ENCODE measurements around the gene MAFF. TPM values are rescaled to one million over a fixed set of nuclear protein-coding genes. Genes with fewer than 3 reads are reported as not detected.

The MAFF gene
- total and polyA plus RNA-seq, 2 donors from 2014 or later = 2.2 to 23.4 TPM

DNA sequence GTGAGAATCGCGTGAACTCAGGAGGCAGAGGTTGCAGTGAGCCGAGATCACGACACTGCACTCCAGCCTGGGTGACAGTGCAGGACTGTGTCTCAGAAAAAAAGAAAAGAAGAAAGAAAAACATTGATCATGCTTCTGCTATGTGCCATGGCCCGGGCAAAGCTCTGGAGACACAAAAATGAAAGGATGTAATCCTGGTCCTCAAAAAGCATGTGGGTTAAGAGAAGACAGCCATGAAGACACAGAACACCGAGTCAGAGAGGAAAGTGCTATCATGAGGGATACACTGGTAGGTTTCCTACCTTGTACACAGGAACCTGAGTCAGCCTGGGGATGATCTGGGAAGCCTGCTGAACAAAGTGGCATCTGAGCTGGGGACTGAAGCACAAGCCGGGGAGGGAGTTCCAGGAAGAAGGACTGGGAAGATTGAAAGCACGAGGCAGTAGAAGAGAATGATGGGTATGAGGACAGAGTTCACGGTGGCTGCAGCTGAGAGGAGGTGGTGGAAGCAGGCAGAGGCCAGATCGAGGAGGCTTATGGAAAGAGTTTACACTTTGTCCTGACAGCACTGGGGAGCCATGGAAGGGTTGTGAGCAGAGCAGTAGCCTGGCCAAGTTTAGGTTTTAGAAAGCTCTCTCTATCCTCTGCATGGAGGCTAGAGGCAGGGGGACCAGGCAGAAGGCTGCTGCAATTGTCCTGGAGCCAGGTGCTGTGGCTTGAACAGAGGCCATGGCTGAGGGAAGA, 9.9 kb upstream of the MAFF start:
- Histone ChIP-seq H3K36me3 (ENCODE audit: control insufficient read depth in 2 of 3, insufficient read depth in 3 of 3, low read length in 3 of 3) (no peaks in the 10 kb centered on the region), H3K4me3 (ENCODE audit: low read length in 3 of 3) (no peak overlapping the region), H3K27me3 (ENCODE audit: control insufficient read depth, insufficient read depth, low read length) (no peaks in the 10 kb centered on the region), H3K9ac (ENCODE audit: low read length in 3 of 3) (no peak overlapping the region), H3K9me3 (ENCODE audit: control insufficient read depth in 2 of 3, insufficient read depth in 1 of 3, low read length in 3 of 3) (no peaks in the 10 kb centered on the region), H3K4me1 (ENCODE audit: control insufficient read depth in 2 of 3, insufficient read depth in 2 of 3, low read depth in 1 of 3, low read length in 3 of 3) (peaks cover 0 to 4% (median 2%) of the 10 kb centered on the region in 3 donors), H3K27ac (ENCODE audit: low read depth in 2 of 2, low read length in 2 of 2) (no peak overlapping the region)
- TF ChIP-seq, protein P1, sequence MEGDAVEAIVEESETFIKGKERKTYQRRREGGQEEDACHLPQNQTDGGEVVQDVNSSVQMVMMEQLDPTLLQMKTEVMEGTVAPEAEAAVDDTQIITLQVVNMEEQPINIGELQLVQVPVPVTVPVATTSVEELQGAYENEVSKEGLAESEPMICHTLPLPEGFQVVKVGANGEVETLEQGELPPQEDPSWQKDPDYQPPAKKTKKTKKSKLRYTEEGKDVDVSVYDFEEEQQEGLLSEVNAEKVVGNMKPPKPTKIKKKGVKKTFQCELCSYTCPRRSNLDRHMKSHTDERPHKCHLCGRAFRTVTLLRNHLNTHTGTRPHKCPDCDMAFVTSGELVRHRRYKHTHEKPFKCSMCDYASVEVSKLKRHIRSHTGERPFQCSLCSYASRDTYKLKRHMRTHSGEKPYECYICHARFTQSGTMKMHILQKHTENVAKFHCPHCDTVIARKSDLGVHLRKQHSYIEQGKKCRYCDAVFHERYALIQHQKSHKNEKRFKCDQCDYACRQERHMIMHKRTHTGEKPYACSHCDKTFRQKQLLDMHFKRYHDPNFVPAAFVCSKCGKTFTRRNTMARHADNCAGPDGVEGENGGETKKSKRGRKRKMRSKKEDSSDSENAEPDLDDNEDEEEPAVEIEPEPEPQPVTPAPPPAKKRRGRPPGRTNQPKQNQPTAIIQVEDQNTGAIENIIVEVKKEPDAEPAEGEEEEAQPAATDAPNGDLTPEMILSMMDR (IDR thresholded peaks at IDR 0.05; ENCODE audit: borderline replicate concordance, extremely low read depth, insufficient read depth) = no peak
- DNase-seq = no peak
- intact Hi-C loops (cut with DNase I) = no loop called here
- no peak for FAIRE-seq

- DNase-seq (no peak), FAIRE-seq (no peak)
- intact Hi-C loops (cut with DNase I) = no loop called here
- Histone ChIP-seq H3K9me3 (ENCODE audit: control insufficient read depth in 2 of 3, insufficient read depth in 1 of 3, low read length in 3 of 3) (no peaks in the 10 kb centered on the region), H3K4me3 (ENCODE audit: low read length in 3 of 3) (no peak overlapping the region), H3K27ac (ENCODE audit: low read depth in 2 of 2, low read length in 2 of 2) (no peak overlapping the region), H3K27me3 (ENCODE audit: control insufficient read depth, insufficient read depth, low read length) (no peaks in the 10 kb centered on the region), H3K36me3 (ENCODE audit: control insufficient read depth in 2 of 3, insufficient read depth in 3 of 3, low read length in 3 of 3) (no peaks in the 10 kb centered on the region), H3K9ac (ENCODE audit: low read length in 3 of 3) (no peak overlapping the region), H3K4me1 (ENCODE audit: control insufficient read depth in 2 of 3, insufficient read depth in 2 of 3, low read depth in 1 of 3, low read length in 3 of 3) (peaks cover 0 to 4% (median 2%) of the 10 kb centered on the region in 3 donors)
- TF ChIP-seq, protein P1 (IDR thresholded peaks at IDR 0.05; ENCODE audit: borderline replicate concordance, extremely low read depth, insufficient read depth) = no peak
Observed at GRCh38 chr22:38192475-38192863, 9.3 kb upstream of the MAFF start.

DNA sequence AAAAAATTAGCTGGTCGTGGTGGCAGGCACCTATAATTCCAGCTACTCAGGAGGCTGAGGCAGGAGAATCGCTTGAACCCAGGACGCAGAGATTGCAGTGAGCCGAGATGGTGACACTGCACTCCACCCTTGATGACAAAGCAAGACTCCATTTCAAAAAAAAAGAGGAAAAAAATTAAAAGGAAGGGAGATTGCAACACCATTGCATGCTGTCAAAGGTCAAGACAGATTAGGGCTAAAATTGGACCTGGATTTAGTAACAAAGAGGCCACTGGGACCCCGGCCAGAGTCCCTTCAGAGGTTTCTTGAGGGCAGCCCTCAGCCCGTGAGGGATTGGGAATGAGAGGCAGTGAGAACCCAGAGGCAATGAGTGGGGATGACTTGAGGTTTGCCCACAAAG, 8.2 kb upstream of the MAFF start:
- TF ChIP-seq, protein P1 (IDR thresholded peaks at IDR 0.05; ENCODE audit: borderline replicate concordance, extremely low read depth, insufficient read depth) = no peak
- H3K27me3 ChIP-seq (ENCODE audit: control insufficient read depth, insufficient read depth, low read length) = no peaks in the 10 kb centered on the region

More for the DNA sequence above, 8.2 kb upstream of the MAFF start:
- Histone ChIP-seq H3K9me3 (ENCODE audit: control insufficient read depth in 2 of 3, insufficient read depth in 1 of 3, low read length in 3 of 3) (no peaks in the 10 kb centered on the region), H3K9ac (ENCODE audit: low read length in 3 of 3) (no peak overlapping the region), H3K27ac (ENCODE audit: low read depth in 2 of 2, low read length in 2 of 2) (no peak overlapping the region), H3K4me1 (ENCODE audit: control insufficient read depth in 2 of 3, insufficient read depth in 2 of 3, low read depth in 1 of 3, low read length in 3 of 3) (peaks cover 0 to 4% (median 2%) of the 10 kb centered on the region in 3 donors), H3K36me3 (ENCODE audit: control insufficient read depth in 2 of 3, insufficient read depth in 3 of 3, low read length in 3 of 3) (no peaks in the 10 kb centered on the region), H3K4me3 (ENCODE audit: low read length in 3 of 3) (no peak overlapping the region)
- intact Hi-C loops (cut with DNase I) = no loop called here
- FAIRE-seq = no peak
- peak in 1 of 5 donors; percentile 91 for DNase-seq

Data from kidney (tissue), 14 donors.